CD14-positive monocyte (primary cell): ENCODE data around the gene ADAMTS17. TPM values are rescaled to one million over a fixed set of nuclear protein-coding genes. Genes with fewer than 3 reads are reported as not detected.

ENCODE experiments used
- DNase-seq, 3 donors: peaks; one replicate each; pipeline ENCODE4 v3.0.0-alpha.2; 2011 to 2022
- H2AFZ ChIP-seq: 2 replicates; pipeline ENCODE4 v1.6.0; 2012; ENCODE audit warnings: mild to moderate bottlenecking, low read depth, low read length, inconsistent platforms; ENCODE audit not compliant: insufficient read depth, poor library complexity, severe bottlenecking
- H3K27ac ChIP-seq, 2 donors: 1 replicate in 1 of 2; 2 replicates in 1 of 2; pipeline ENCODE4 v1.5.1; 2012 to 2013; ENCODE audit warnings: low read length in 2 of 2, control low read depth in 1 of 2, inconsistent platforms in 1 of 2, low read depth in 1 of 2, mild to moderate bottlenecking in 1 of 2
- H3K27me3 ChIP-seq, 2 donors: one replicate each; pipeline versions ENCODE4 v1.6.0 to v1.6.1; 2011 to 2013; ENCODE audit warnings: low read length in 2 of 2; ENCODE audit not compliant: control insufficient read depth in 2 of 2, insufficient read depth in 2 of 2
- H3K36me3 ChIP-seq, 2 donors: replicated peaks in 1 of 2; 1 replicate in 1 of 2; 2 replicates in 1 of 2; pipeline versions ENCODE4 v1.5.1 to v1.6.1; 2012 to 2013; ENCODE audit warnings: low read length in 2 of 2, control low read depth in 1 of 2, inconsistent platforms in 1 of 2, mild to moderate bottlenecking in 1 of 2; ENCODE audit not compliant: insufficient read depth in 2 of 2, control insufficient read depth in 1 of 2
- H3K4me1 ChIP-seq, 2 donors: 1 replicate in 1 of 2; 2 replicates in 1 of 2; pipeline versions ENCODE4 v1.5.1 to v1.6.1; 2012 to 2013; ENCODE audit warnings: low read length in 2 of 2, control low read depth in 1 of 2, inconsistent platforms in 1 of 2, mild to moderate bottlenecking in 1 of 2, moderate library complexity in 1 of 2; ENCODE audit not compliant: insufficient read depth in 2 of 2, control insufficient read depth in 1 of 2
- H3K4me2 ChIP-seq: replicated peaks from 2 replicates; pipeline ENCODE3; 2012; ENCODE audit warnings: low read length, moderate library complexity, mild to moderate bottlenecking; ENCODE audit not compliant: poor library complexity, severe bottlenecking; ENCODE audit errors: extremely low read depth
- H3K4me3 ChIP-seq, 3 experiments: fragments of 200-600 bp in 1 of 3; sonication (generic) in 1 of 3; replicated peaks in 1 of 3; 1 replicate in 2 of 3; 2 replicates in 1 of 3; pipeline ENCODE4 v1.5.1; 2011 to 2013; ENCODE audit warnings: low read length in 3 of 3, mild to moderate bottlenecking in 3 of 3, control low read depth in 2 of 3, low read depth in 2 of 3, inconsistent platforms in 1 of 3, moderate library complexity in 1 of 3
- H3K79me2 ChIP-seq: 2 replicates; pipeline ENCODE4 v1.6.0; 2012; ENCODE audit warnings: mild to moderate bottlenecking, control low read depth, inconsistent platforms, low read length, moderate library complexity; ENCODE audit not compliant: insufficient read depth
- H3K9ac ChIP-seq: 2 replicates; pipeline ENCODE4 v1.6.0; 2017; ENCODE audit warnings: low read length, mild to moderate bottlenecking; ENCODE audit not compliant: insufficient read depth, poor library complexity, severe bottlenecking
- H3K9me3 ChIP-seq, 2 donors: replicated peaks in 1 of 2; 1 replicate in 1 of 2; 2 replicates in 1 of 2; pipeline versions ENCODE4 v1.5.1 to v1.6.1; 2012 to 2013; ENCODE audit warnings: low read length in 2 of 2, control low read depth in 1 of 2; ENCODE audit not compliant: control insufficient read depth in 1 of 2, insufficient read depth in 1 of 2
- H4K20me1 ChIP-seq: 2 replicates; pipeline ENCODE4 v1.6.0; 2012; ENCODE audit warnings: mild to moderate bottlenecking, low read length, control low read depth, moderate library complexity; ENCODE audit not compliant: insufficient read depth
- H3K27ac Mint-ChIP-seq, 7 donors: one replicate each; pipeline ENCODE4 v1.8.0; 2020; ENCODE audit warnings: mild to moderate bottlenecking in 7 of 7, mixed read lengths in 7 of 7, moderate library complexity in 6 of 7, inconsistent platforms in 2 of 7
- H3K27me3 Mint-ChIP-seq, 3 donors: one replicate each; pipeline ENCODE4 v1.8.0; 2021 to 2022; ENCODE audit warnings: low read depth in 3 of 3, mild to moderate bottlenecking in 3 of 3, mixed read lengths in 3 of 3, moderate library complexity in 3 of 3, inconsistent platforms in 1 of 3
- H3K36me3 Mint-ChIP-seq, 2 donors: one replicate each; pipeline ENCODE4 v1.8.0; 2020; ENCODE audit warnings: mixed read lengths in 2 of 2, inconsistent platforms in 1 of 2, mild to moderate bottlenecking in 1 of 2
- H3K4me1 Mint-ChIP-seq: one replicate; pipeline ENCODE4 v1.8.0; 2020; ENCODE audit warnings: mild to moderate bottlenecking, mixed read lengths
- H3K4me3 Mint-ChIP-seq, 2 donors: one replicate each; pipeline ENCODE4 v1.8.0; 2020; ENCODE audit warnings: mild to moderate bottlenecking in 2 of 2, mixed read lengths in 2 of 2, moderate library complexity in 1 of 2
- H3K9me3 Mint-ChIP-seq, 7 donors: one replicate each; pipeline ENCODE4 v1.8.0; 2020 to 2022; ENCODE audit warnings: mixed read lengths in 7 of 7, mild to moderate bottlenecking in 6 of 7, moderate library complexity in 6 of 7, inconsistent platforms in 2 of 7
- WGBS: methylation state at CpG from one replicate; pipeline ENCODE4 v1.1.5; 2013; ENCODE audit warnings: missing lambda C conversion rate; ENCODE audit not compliant: insufficient coverage; 5-methylcytosine and 5-hydroxymethylcytosine counted together
- intact Hi-C, 2 donors: fragments of 100-400 bp; cut with micrococcal nuclease; formaldehyde crosslinking; loops; one replicate each; pipeline versions ENCODE4 v1.15.0 to v1.15.1; 2023
- polyA plus RNA-seq, 3 donors: library from polyadenylated mRNA; depleted of rRNA in 1 of 3; unstranded in 2 of 3; stranded (reverse) in 1 of 3; fragments of 300-500 nt in 2 of 3; fragments of >200 nt in 1 of 3; fragmentation: Illumina TruSeq in 2 of 3; gene quantifications; 1 replicate in 2 of 3; 2 replicates in 1 of 3; pipeline ENCODE4 v1.2.3, GENCODE V29; 2012 to 2021
- TF ChIP-seq, protein P1 (sequence below): fragments of 200-600 bp; IDR thresholded peaks from one replicate; pipeline ENCODE4 v1.8.0; 2022; ENCODE audit warnings: antibody characterized with exemption, mild to moderate bottlenecking

Gene ADAMTS17
- polyA plus RNA-seq, 3 donors = 0.03 to 0.25 TPM; not detected in 1

DNA sequence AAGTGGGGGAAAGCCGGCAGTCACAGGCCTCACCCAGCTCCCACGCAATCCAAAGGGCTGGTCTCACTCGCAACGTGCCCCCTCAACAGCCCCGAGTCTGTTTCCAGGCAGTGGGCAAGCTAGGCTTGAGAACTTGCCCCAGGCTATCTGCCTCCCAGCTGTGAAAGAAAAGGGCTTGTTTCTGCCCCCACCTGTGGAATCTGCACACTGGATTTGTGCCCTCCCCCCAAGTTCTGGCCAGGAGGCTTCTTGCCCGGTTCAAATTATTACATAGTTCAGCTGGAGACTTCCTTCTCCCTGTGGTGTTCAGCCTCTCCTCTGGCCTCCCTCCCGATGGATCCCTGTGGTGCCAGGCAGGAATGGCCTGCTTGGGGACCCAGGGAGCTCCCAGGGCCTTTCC, 324.6 kb downstream of the ADAMTS17 start:
- H3K4me3 Mint-ChIP-seq = no peak overlapping the region

GRCh38 chr15:100016632-100017031, 325.1 kb downstream of the ADAMTS17 start:
- Histone ChIP-seq H3K27me3 (no peaks in the 10 kb centered on the region), H3K4me2 (no peak overlapping the region), H3K27ac (no peak overlapping the region), H3K4me1 (no peaks in the 10 kb centered on the region), H3K79me2 (no peaks in the 10 kb centered on the region), H2AFZ (no peak overlapping the region), H3K9me3 (peaks cover 0 to 11% of the 10 kb centered on the region in 2 donors), H4K20me1 (no peaks in the 10 kb centered on the region), H3K9ac (no peak overlapping the region), H3K4me3 (no peak overlapping the region), H3K36me3 (no peaks in the 10 kb centered on the region)
- Mint-ChIP-seq H3K27me3 (peaks cover 0 to 2% (median 0%) of the 10 kb centered on the region in 3 donors), H3K36me3 (no peaks in the 10 kb centered on the region), H3K4me1 (no peaks in the 10 kb centered on the region), H3K27ac (no peak overlapping the region), H3K4me3 (no peak overlapping the region), H3K9me3 (peaks cover 3 to 15% (median 9%) of the 10 kb centered on the region in 7 donors)
- TF ChIP-seq, protein P1, sequence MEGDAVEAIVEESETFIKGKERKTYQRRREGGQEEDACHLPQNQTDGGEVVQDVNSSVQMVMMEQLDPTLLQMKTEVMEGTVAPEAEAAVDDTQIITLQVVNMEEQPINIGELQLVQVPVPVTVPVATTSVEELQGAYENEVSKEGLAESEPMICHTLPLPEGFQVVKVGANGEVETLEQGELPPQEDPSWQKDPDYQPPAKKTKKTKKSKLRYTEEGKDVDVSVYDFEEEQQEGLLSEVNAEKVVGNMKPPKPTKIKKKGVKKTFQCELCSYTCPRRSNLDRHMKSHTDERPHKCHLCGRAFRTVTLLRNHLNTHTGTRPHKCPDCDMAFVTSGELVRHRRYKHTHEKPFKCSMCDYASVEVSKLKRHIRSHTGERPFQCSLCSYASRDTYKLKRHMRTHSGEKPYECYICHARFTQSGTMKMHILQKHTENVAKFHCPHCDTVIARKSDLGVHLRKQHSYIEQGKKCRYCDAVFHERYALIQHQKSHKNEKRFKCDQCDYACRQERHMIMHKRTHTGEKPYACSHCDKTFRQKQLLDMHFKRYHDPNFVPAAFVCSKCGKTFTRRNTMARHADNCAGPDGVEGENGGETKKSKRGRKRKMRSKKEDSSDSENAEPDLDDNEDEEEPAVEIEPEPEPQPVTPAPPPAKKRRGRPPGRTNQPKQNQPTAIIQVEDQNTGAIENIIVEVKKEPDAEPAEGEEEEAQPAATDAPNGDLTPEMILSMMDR = no peak
- intact Hi-C loops = no loop called here
- DNase-seq = no peak
- WGBS = 100% methylated on average over 3 of the region's 3 CpGs

More for the DNA sequence above, 324.6 kb downstream of the ADAMTS17 start:
- Mint-ChIP-seq H3K36me3 (no peaks in the 10 kb centered on the region), H3K9me3 (peaks cover 3 to 15% (median 9%) of the 10 kb centered on the region in 7 donors), H3K27me3 (peaks cover 0 to 3% (median under 1%) of the 10 kb centered on the region in 3 donors), H3K27ac (no peak overlapping the region), H3K4me1 (no peaks in the 10 kb centered on the region)
- TF ChIP-seq, protein P1 = no peak
- Histone ChIP-seq H3K27me3 (no peaks in the 10 kb centered on the region), H3K36me3 (no peaks in the 10 kb centered on the region), H3K4me1 (no peaks in the 10 kb centered on the region), H3K9ac (no peak overlapping the region), H4K20me1 (no peaks in the 10 kb centered on the region), H3K27ac (no peak overlapping the region), H3K9me3 (peaks cover 0 to 11% of the 10 kb centered on the region in 2 donors), H3K4me3 (no peak overlapping the region), H3K4me2 (no peak overlapping the region), H2AFZ (no peak overlapping the region), H3K79me2 (no peaks in the 10 kb centered on the region)
- intact Hi-C loops = no loop called here
- no peak for DNase-seq
- WGBS = 97% methylated on average over 7 of the region's 7 CpGs
